Activated CD4-positive, alpha-beta T cell treated with anti-CD3 and anti-CD28 coated beads, Interleukin-2, amount 50 U/mL, for 1 hour (primary cell): Measurements from ENCODE around the gene DLL4.

ENCODE experiments used
- DNase-seq: peaks from one replicate; pipeline ENCODE4 v3.0.0-alpha.2; 2020

DLL4 gene

GRCh38 chr15:40928821-40929659 is at the start of gene DLL4:
Gene DLL4 (plus strand): TSS chr15:40929340. CDS start chr15:40929669, 329 bp downstream.
- DNase-seq, result peak; percentile 35

GRCh38 chr15:40879609-40880008 is 49.5 kb upstream of the DLL4 start:
- no peak for DNase-seq

GRCh38 chr15:40881351-40881750 is 47.8 kb upstream of the DLL4 start:
- DNase-seq, result no peak

GRCh38 chr15:40886586-40886985 is 42.6 kb upstream of the DLL4 start:
- DNase-seq, result no peak

- no peak for DNase-seq
Measured at GRCh38 chr15:40889112-40889511, 40.0 kb upstream of the DLL4 start.

- no peak for DNase-seq
Measured at GRCh38 chr15:40891138-40891537, 38.0 kb upstream of the DLL4 start.

GRCh38 chr15:40891810-40892446 is 37.2 kb upstream of the DLL4 start:
- DNase-seq, result no peak

GRCh38 chr15:40892447-40893012 is 36.6 kb upstream of the DLL4 start:
- no peak for DNase-seq

GRCh38 chr15:40893019-40893670 is 36.0 kb upstream of the DLL4 start:
- DNase-seq, result no peak

GRCh38 chr15:40893733-40894680 is 35.1 kb upstream of the DLL4 start, which contains the start of gene VPS18:
Gene VPS18 (plus strand): TSS chr15:40894450. CDS start chr15:40894769, 319 bp downstream.
- DNase-seq, result peak; percentile 99

GRCh38 chr15:40894681-40895448 is 34.3 kb upstream of the DLL4 start:
- DNase-seq, result peak; percentile 58

GRCh38 chr15:40899536-40900207 is 29.5 kb upstream of the DLL4 start:
- no peak for DNase-seq

- DNase-seq, result no peak
Measured at GRCh38 chr15:40900256-40901052, 28.7 kb upstream of the DLL4 start.

- no peak for DNase-seq
Measured at GRCh38 chr15:40901053-40901443, 28.1 kb upstream of the DLL4 start.

- DNase-seq, result no peak
Measured at GRCh38 chr15:40902605-40903561, 26.3 kb upstream of the DLL4 start.

GRCh38 chr15:40904552-40905201 is 24.5 kb upstream of the DLL4 start:
- DNase-seq, result no peak

GRCh38 chr15:40906091-40906990 is 22.8 kb upstream of the DLL4 start:
- DNase-seq, result peak; percentile 70
